ENCODE data around the gene SLIT2.

Gene SLIT2

DNA sequence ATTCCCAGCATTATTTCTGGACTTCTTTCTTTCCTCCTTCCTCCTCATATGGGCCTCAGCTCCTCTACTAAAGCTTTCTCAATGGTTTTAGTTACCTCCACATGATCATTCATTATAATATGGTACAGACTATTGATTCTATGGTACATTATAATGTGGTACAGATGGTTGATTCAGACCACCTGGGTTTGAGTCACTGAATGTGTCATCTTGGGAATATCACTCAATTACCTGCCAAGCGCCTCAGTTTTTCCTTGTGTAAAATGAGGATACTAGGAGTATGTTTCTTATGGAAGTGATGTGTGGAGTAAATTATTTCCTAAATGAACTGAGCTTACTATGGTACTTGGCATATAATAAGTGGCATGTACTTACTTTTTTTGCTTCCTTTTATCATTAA lies 27.7 kb downstream of the SLIT2 start:
- no peaks in the 10 kb centered on the region for H3K27me3 ChIP-seq (replicated peaks; ENCODE audit: control insufficient read depth, insufficient read depth, low read length, poor library complexity, severe bottlenecking)
- H3K36me3 ChIP-seq (ENCODE audit: control insufficient read depth, insufficient read depth, low read length): no peaks in the 10 kb centered on the region
- DNase-seq: no peak
- H3K9me3 ChIP-seq (ENCODE audit: control insufficient read depth, low read length): no peaks in the 10 kb centered on the region
- H3K27ac ChIP-seq (ENCODE audit: insufficient read depth, low read length, poor library complexity, severe bottlenecking): no peak overlapping the region
- no peaks in the 10 kb centered on the region for H3K4me1 ChIP-seq (ENCODE audit: control insufficient read depth, insufficient read depth, low read length, poor library complexity, severe bottlenecking)
- H3K4me3 ChIP-seq (ENCODE audit: insufficient read depth, low read depth, low read length, poor library complexity, severe bottlenecking): no peak overlapping the region

DNA sequence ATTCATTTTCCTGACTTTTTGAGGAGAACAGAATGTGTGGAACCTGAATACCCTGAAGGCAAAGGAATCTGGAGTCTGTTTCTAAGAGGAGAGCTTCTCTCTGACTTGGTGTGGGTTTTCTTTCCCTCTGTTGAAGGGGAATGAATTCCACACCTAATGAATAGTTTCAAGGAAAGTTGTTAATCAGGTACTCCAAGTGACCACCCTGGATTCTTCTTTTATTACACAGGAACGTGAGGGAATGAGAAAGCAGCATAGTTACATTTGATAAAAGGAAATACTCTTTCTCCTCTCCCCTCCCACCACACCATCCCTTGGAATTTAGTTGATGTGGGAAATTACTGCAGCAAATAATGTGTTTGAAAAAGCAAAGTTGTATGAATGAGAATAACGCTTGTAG lies 29.7 kb downstream of the SLIT2 start:
- no peak for DNase-seq

DNA sequence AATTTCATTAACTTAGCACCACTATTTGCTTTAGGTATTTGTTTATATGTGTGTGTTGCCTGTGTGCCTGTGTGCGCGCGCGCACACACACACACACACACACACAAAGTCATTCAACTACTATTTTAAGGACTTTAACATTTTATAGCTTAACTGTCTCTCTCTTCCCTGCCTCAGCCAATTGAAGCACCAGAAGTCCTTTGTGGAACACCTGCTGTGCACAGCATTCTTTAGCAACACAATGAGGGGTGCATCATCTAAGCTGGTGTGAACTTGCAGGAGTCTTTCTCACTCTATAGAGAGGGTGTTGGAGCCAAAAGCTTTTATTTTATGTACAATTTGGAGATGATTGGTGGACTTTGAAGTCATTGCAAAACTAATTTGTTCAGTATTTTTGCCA lies 31.3 kb downstream of the SLIT2 start:
- no peak overlapping the region for H3K27ac ChIP-seq (ENCODE audit: insufficient read depth, low read length, poor library complexity, severe bottlenecking)
- no peaks in the 10 kb centered on the region for H3K4me1 ChIP-seq (ENCODE audit: control insufficient read depth, insufficient read depth, low read length, poor library complexity, severe bottlenecking)
- no peaks in the 10 kb centered on the region for H3K27me3 ChIP-seq (replicated peaks; ENCODE audit: control insufficient read depth, insufficient read depth, low read length, poor library complexity, severe bottlenecking)
- no peak overlapping the region for H3K4me3 ChIP-seq (ENCODE audit: insufficient read depth, low read depth, low read length, poor library complexity, severe bottlenecking)
- H3K36me3 ChIP-seq (ENCODE audit: control insufficient read depth, insufficient read depth, low read length): no peaks in the 10 kb centered on the region
- H3K9me3 ChIP-seq (ENCODE audit: control insufficient read depth, low read length): no peaks in the 10 kb centered on the region
- no peak for DNase-seq

More for the DNA sequence above, 29.7 kb downstream of the SLIT2 start:
- Histone ChIP-seq H3K4me3 (ENCODE audit: insufficient read depth, low read depth, low read length, poor library complexity, severe bottlenecking) (no peak overlapping the region), H3K27ac (ENCODE audit: insufficient read depth, low read length, poor library complexity, severe bottlenecking) (no peak overlapping the region), H3K27me3 (replicated peaks; ENCODE audit: control insufficient read depth, insufficient read depth, low read length, poor library complexity, severe bottlenecking) (no peaks in the 10 kb centered on the region), H3K9me3 (ENCODE audit: control insufficient read depth, low read length) (no peaks in the 10 kb centered on the region), H3K4me1 (ENCODE audit: control insufficient read depth, insufficient read depth, low read length, poor library complexity, severe bottlenecking) (no peaks in the 10 kb centered on the region), H3K36me3 (ENCODE audit: control insufficient read depth, insufficient read depth, low read length) (no peaks in the 10 kb centered on the region)

DNA sequence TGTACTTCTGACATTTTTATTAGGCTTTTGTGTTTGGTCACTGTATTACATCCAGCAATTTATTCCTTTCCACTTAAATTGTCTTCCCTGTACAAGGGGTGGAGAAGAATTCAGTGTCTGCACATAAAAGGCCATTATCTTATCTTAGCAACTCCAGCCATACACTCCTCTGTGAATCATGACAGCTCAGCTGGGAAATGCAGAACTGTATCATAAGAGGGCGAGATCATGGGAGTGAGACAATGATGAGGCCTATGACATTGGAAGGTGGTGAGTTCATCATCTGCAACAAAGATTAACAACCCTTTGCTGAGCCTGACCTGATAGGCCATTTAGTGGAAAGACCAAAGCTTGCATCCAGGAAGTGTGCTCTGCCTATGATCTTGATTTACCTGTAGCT lies 33.3 kb downstream of the SLIT2 start:
- Histone ChIP-seq H3K4me3 (ENCODE audit: insufficient read depth, low read depth, low read length, poor library complexity, severe bottlenecking) (no peak overlapping the region), H3K9me3 (ENCODE audit: control insufficient read depth, low read length) (no peaks in the 10 kb centered on the region), H3K27ac (ENCODE audit: insufficient read depth, low read length, poor library complexity, severe bottlenecking) (no peak overlapping the region), H3K4me1 (ENCODE audit: control insufficient read depth, insufficient read depth, low read length, poor library complexity, severe bottlenecking) (no peaks in the 10 kb centered on the region), H3K27me3 (replicated peaks; ENCODE audit: control insufficient read depth, insufficient read depth, low read length, poor library complexity, severe bottlenecking) (no peaks in the 10 kb centered on the region), H3K36me3 (ENCODE audit: control insufficient read depth, insufficient read depth, low read length) (no peaks in the 10 kb centered on the region)
- DNase-seq: no peak

DNA sequence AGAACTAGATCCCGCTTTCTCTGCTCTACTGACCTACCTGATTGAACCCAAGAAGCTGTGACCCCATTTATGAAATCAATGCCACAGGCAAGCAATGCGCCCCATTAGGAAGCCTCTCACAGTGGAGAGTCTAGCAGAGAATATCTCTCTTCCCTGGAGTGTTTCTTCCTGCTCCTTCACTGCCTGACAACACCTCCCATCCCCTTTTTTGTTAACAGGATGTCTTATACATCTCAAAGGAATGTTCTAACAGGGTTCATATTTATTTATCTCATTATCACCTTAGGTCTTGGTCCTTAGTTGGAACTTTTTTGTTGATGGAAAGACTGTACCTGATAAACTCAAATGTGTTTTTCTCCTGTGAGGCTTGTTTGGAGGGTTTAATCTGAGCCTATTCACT lies 35.5 kb downstream of the SLIT2 start:
- Histone ChIP-seq H3K36me3 (ENCODE audit: control insufficient read depth, insufficient read depth, low read length) (no peaks in the 10 kb centered on the region), H3K27me3 (replicated peaks; ENCODE audit: control insufficient read depth, insufficient read depth, low read length, poor library complexity, severe bottlenecking) (no peaks in the 10 kb centered on the region), H3K4me1 (ENCODE audit: control insufficient read depth, insufficient read depth, low read length, poor library complexity, severe bottlenecking) (no peaks in the 10 kb centered on the region), H3K9me3 (ENCODE audit: control insufficient read depth, low read length) (no peaks in the 10 kb centered on the region), H3K4me3 (ENCODE audit: insufficient read depth, low read depth, low read length, poor library complexity, severe bottlenecking) (no peak overlapping the region), H3K27ac (ENCODE audit: insufficient read depth, low read length, poor library complexity, severe bottlenecking) (no peak overlapping the region)
- DNase-seq: no peak

DNA sequence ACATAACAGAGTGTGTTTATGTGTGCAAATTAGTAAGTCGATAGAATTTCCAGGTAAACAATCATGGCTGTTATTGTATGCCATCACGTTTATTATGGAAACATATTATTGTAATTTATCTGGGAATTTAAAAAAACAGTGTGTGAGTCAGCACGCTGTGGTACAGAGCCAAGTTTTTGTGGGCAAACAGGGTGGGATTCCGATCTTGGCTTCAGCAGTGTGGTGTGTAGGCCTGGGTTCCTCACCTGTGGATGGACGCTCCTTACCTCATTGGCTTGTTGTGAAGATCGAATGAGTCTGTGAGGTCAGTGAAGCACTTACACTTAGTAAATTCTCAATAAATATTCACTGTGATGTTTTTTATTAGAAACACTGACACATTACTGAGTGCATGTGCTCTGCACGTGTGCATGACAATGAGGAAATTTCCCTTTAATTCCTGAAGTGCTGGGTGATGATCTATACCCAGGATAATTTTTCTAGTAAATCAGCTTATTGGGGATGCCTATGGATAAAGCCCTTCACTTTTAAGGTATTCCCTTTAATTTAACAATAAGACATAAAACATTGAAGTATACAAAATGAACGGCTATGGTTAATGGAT lies 36.4 kb downstream of the SLIT2 start:
- Histone ChIP-seq H3K4me1 (ENCODE audit: control insufficient read depth, insufficient read depth, low read length, poor library complexity, severe bottlenecking) (no peaks in the 10 kb centered on the region), H3K27me3 (replicated peaks; ENCODE audit: control insufficient read depth, insufficient read depth, low read length, poor library complexity, severe bottlenecking) (no peaks in the 10 kb centered on the region), H3K27ac (ENCODE audit: insufficient read depth, low read length, poor library complexity, severe bottlenecking) (no peak overlapping the region), H3K9me3 (ENCODE audit: control insufficient read depth, low read length) (no peaks in the 10 kb centered on the region), H3K4me3 (ENCODE audit: insufficient read depth, low read depth, low read length, poor library complexity, severe bottlenecking) (no peak overlapping the region), H3K36me3 (ENCODE audit: control insufficient read depth, insufficient read depth, low read length) (no peaks in the 10 kb centered on the region)
- no peak for DNase-seq

DNA sequence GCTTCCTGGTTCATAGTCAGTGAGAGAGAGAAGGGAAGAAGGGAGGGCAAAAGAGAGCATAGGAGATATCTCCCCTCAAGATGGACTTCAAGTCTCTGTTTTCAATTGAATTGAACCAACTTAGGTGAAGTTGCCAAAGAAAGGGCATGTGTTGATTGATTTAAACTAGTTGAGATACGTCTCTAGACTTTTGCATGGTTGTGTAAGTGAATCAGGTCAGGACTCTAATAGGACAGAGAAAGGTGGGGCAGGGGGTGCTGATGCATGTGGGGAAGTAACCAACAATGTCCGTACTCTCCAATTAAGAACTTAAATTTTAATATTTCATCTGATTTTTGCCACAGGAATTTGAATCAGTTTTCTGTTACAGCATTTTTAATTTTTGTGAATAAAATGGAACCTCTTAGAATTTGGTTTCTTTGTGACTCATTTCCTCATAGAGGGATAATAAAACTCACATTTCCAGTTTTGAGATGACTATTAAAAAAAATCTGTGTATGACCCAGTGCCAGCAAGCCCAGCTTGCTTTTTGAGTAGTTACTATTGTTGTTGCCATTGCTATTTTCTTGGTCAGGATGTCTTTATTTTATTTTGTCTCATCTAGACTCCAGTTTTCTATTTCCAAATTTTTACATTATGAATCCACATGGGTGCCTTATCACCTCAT lies 37.3 kb downstream of the SLIT2 start:
- Histone ChIP-seq H3K9me3 (ENCODE audit: control insufficient read depth, low read length) (no peaks in the 10 kb centered on the region), H3K27ac (ENCODE audit: insufficient read depth, low read length, poor library complexity, severe bottlenecking) (no peak overlapping the region), H3K4me3 (ENCODE audit: insufficient read depth, low read depth, low read length, poor library complexity, severe bottlenecking) (no peak overlapping the region), H3K27me3 (replicated peaks; ENCODE audit: control insufficient read depth, insufficient read depth, low read length, poor library complexity, severe bottlenecking) (no peaks in the 10 kb centered on the region), H3K36me3 (ENCODE audit: control insufficient read depth, insufficient read depth, low read length) (no peaks in the 10 kb centered on the region), H3K4me1 (ENCODE audit: control insufficient read depth, insufficient read depth, low read length, poor library complexity, severe bottlenecking) (no peaks in the 10 kb centered on the region)
- DNase-seq: no peak

DNA sequence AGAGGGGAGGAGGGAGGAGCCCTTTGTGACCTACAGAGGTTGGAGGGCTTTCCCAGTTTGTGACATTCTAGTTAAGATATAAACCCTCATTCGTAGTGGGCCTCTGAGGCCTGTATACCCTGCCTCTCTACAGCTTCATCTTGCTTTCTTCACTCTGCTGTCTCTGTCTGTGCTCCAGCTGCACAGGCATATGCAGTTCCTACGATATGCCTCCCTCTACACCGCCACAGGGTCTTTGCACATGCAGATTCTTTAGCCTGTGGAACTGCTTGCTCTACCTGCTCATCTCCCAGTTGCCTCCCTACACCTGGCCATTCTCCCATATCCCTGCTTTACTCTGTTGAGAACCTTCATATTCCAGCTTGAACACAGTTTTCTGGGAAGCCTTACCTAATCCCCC lies 38.1 kb downstream of the SLIT2 start:
- Histone ChIP-seq H3K9me3 (ENCODE audit: control insufficient read depth, low read length) (no peaks in the 10 kb centered on the region), H3K36me3 (ENCODE audit: control insufficient read depth, insufficient read depth, low read length) (no peaks in the 10 kb centered on the region), H3K27me3 (replicated peaks; ENCODE audit: control insufficient read depth, insufficient read depth, low read length, poor library complexity, severe bottlenecking) (no peaks in the 10 kb centered on the region), H3K27ac (ENCODE audit: insufficient read depth, low read length, poor library complexity, severe bottlenecking) (no peak overlapping the region), H3K4me1 (ENCODE audit: control insufficient read depth, insufficient read depth, low read length, poor library complexity, severe bottlenecking) (no peaks in the 10 kb centered on the region), H3K4me3 (ENCODE audit: insufficient read depth, low read depth, low read length, poor library complexity, severe bottlenecking) (no peak overlapping the region)
- DNase-seq: no peak

DNA sequence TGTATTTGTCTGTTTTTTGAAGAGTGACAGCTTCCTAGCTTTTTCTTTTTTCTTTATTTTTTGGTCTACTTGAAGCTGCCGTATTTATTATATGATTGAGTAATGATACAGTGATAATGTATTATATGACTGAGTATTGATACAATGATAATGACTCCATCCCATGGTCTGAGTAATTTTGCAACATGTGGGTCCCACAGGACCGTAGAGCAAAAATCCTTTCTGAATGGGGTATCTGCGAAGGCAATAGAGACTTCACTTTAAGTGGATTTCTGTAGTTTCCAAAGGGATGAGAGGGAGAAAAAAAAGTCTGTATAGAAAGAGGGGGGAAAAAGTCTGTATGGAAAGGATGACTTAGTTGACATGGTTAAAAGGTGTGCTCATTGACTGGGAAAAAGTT lies 41.0 kb downstream of the SLIT2 start:
- H3K4me3 ChIP-seq (ENCODE audit: insufficient read depth, low read depth, low read length, poor library complexity, severe bottlenecking): no peak overlapping the region
- H3K9me3 ChIP-seq (ENCODE audit: control insufficient read depth, low read length): no peaks in the 10 kb centered on the region
- H3K4me1 ChIP-seq (ENCODE audit: control insufficient read depth, insufficient read depth, low read length, poor library complexity, severe bottlenecking): no peaks in the 10 kb centered on the region
- no peaks in the 10 kb centered on the region for H3K36me3 ChIP-seq (ENCODE audit: control insufficient read depth, insufficient read depth, low read length)
- DNase-seq: no peak
- H3K27ac ChIP-seq (ENCODE audit: insufficient read depth, low read length, poor library complexity, severe bottlenecking): no peak overlapping the region
- no peaks in the 10 kb centered on the region for H3K27me3 ChIP-seq (replicated peaks; ENCODE audit: control insufficient read depth, insufficient read depth, low read length, poor library complexity, severe bottlenecking)

DNA sequence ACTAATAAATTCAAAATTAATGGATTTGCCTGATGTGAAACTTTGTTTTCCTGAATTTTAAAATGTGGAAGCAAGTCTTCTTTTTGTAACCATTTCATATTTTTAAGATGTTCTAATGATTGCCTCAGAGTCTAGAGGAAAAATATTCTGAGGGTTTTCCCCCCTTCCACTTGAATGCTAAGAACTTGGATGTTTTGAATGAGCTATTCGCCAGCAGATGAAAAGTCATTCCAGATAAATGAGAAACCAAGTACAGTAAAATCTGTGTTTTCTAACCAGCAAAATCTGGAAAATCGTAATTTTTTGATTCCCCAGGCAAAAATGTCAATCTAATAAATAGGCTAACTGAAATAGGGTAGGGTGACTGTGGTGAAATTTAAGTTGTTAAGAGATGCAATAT lies 45.6 kb downstream of the SLIT2 start:
- no peak for DNase-seq
- Histone ChIP-seq H3K36me3 (ENCODE audit: control insufficient read depth, insufficient read depth, low read length) (no peaks in the 10 kb centered on the region), H3K4me1 (ENCODE audit: control insufficient read depth, insufficient read depth, low read length, poor library complexity, severe bottlenecking) (no peaks in the 10 kb centered on the region), H3K4me3 (ENCODE audit: insufficient read depth, low read depth, low read length, poor library complexity, severe bottlenecking) (no peak overlapping the region), H3K9me3 (ENCODE audit: control insufficient read depth, low read length) (no peaks in the 10 kb centered on the region), H3K27me3 (replicated peaks; ENCODE audit: control insufficient read depth, insufficient read depth, low read length, poor library complexity, severe bottlenecking) (no peaks in the 10 kb centered on the region), H3K27ac (ENCODE audit: insufficient read depth, low read length, poor library complexity, severe bottlenecking) (no peak overlapping the region)
